CD8-positive, alpha-beta memory T cell (primary cell): Measurements from ENCODE around the gene SNX6. TPM values are rescaled to one million over a fixed set of nuclear protein-coding genes. Genes with fewer than 3 reads are reported as not detected.

Source experiments
- CTCF ChIA-PET: fragments of 350-600 bp; sonication (Branson Sonifier 250); formaldehyde crosslinking; loops from one replicate; lab custom pipeline; 2021; ENCODE audit warnings: antibody characterized with exemption; lab: Charles Lee
- POLR2A ChIA-PET: fragments of 350-600 bp; sonication (Branson Sonifier 250); formaldehyde crosslinking; loops from one replicate; lab custom pipeline; 2021; ENCODE audit warnings: antibody characterized with exemption; lab: Charles Lee
- DNase-seq, 5 donors: peaks; one replicate each; pipeline versions ENCODE4 v3.0.0 to v3.0.0-alpha.2; 2020 to 2022; ENCODE audit warnings: mixed read lengths in 1 of 5
- H3K27ac ChIP-seq: one replicate; pipeline ENCODE4 v1.7.0; 2013; ENCODE audit warnings: low read depth, mild to moderate bottlenecking, low read length, moderate library complexity
- H3K27me3 ChIP-seq: 2 replicates; pipeline ENCODE4 v1.7.0; 2013; ENCODE audit warnings: low read length, mild to moderate bottlenecking; ENCODE audit not compliant: insufficient read depth, poor library complexity, severe bottlenecking
- H3K36me3 ChIP-seq: 2 replicates; pipeline ENCODE4 v1.7.0; 2013; ENCODE audit warnings: mild to moderate bottlenecking, low read length, moderate library complexity; ENCODE audit not compliant: insufficient read depth
- H3K4me1 ChIP-seq: 2 replicates; pipeline ENCODE4 v1.7.0; 2013; ENCODE audit warnings: mild to moderate bottlenecking, low read length, moderate library complexity; ENCODE audit not compliant: insufficient read depth
- H3K4me3 ChIP-seq: 2 replicates; pipeline ENCODE4 v1.7.0; 2013; ENCODE audit warnings: mild to moderate bottlenecking, low read length
- H3K9me3 ChIP-seq: 2 replicates; pipeline ENCODE4 v1.7.0; 2013; ENCODE audit warnings: mild to moderate bottlenecking, low read length
- H3K27ac Mint-ChIP-seq, 8 donors: one replicate each; pipeline ENCODE4 v1.8.0; 2020 to 2021; ENCODE audit warnings: mixed read lengths in 8 of 8, mild to moderate bottlenecking in 6 of 8, inconsistent platforms in 3 of 8, moderate library complexity in 3 of 8
- H3K27me3 Mint-ChIP-seq, 2 donors: one replicate each; pipeline ENCODE4 v1.8.0; 2020 to 2021; ENCODE audit warnings: mixed read lengths in 2 of 2, mild to moderate bottlenecking in 1 of 2, moderate library complexity in 1 of 2
- H3K36me3 Mint-ChIP-seq, 3 donors: one replicate each; pipeline ENCODE4 v1.8.0; 2020 to 2021; ENCODE audit warnings: mixed read lengths in 3 of 3, inconsistent platforms in 1 of 3, mild to moderate bottlenecking in 1 of 3
- H3K4me1 Mint-ChIP-seq, 3 donors: one replicate each; pipeline ENCODE4 v1.8.0; 2020 to 2021; ENCODE audit warnings: mixed read lengths in 3 of 3, inconsistent platforms in 1 of 3, mild to moderate bottlenecking in 1 of 3
- H3K4me3 Mint-ChIP-seq, 7 donors: one replicate each; pipeline ENCODE4 v1.8.0; 2020 to 2021; ENCODE audit warnings: mixed read lengths in 7 of 7, mild to moderate bottlenecking in 6 of 7, moderate library complexity in 4 of 7, inconsistent platforms in 2 of 7
- H3K9me3 Mint-ChIP-seq, 5 donors: one replicate each; pipeline ENCODE4 v1.8.0; 2020 to 2022; ENCODE audit warnings: mixed read lengths in 5 of 5, mild to moderate bottlenecking in 3 of 5, moderate library complexity in 2 of 5, inconsistent platforms in 1 of 5
- polyA plus RNA-seq: library from polyadenylated mRNA; unstranded; fragments of 300-500 nt; fragmentation: Illumina TruSeq; gene quantifications from one replicate; pipeline ENCODE4 v1.2.3, GENCODE V29; 2021
- total RNA-seq, 2 experiments: library from RNA; stranded (reverse); gene quantifications; one replicate each; pipeline ENCODE4 v1.2.3, GENCODE V29; 2021

Gene SNX6
- 10 to 100 TPM; 63.4 to 67.1 TPM for total RNA-seq
- 128 TPM for polyA plus RNA-seq

- Mint-ChIP-seq H3K9me3 (peaks cover 0 to 3% (median 0%) of the 10 kb centered on the region in 5 donors), H3K36me3 (peaks cover 0 to 23% (median 3%) of the 10 kb centered on the region in 3 donors), H3K4me3 (peak within 1 kb of the TSS; percentile 90 to 99 (median 98)), H3K27ac (peak within 1 kb of the TSS; percentile 78 to 98 (median 96)), H3K4me1 (peaks cover 21 to 40% (median 38%) of the 10 kb centered on the region in 3 donors), H3K27me3 (peaks cover 4 to 10% of the 10 kb centered on the region in 2 donors)
- Histone ChIP-seq H3K4me1 (peaks cover 20% of the 10 kb centered on the region), H3K4me3 (peak within 1 kb of the TSS; percentile 87), H3K27ac (peak within 1 kb of the TSS; percentile 95), H3K9me3 (no peaks in the 10 kb centered on the region), H3K27me3 (no peaks in the 10 kb centered on the region), H3K36me3 (no peaks in the 10 kb centered on the region)
- CTCF ChIA-PET: no interaction called here
- POLR2A ChIA-PET: interaction anchor here (0.6 to 0.8 kb wide), 3 partner anchors 17 to 94 kb away, joined by 3 to 5 read pairs (median 3); no protein-coding TSS in a partner anchor
- peak; percentile 80 to 91 (median 82) for DNase-seq
These were observed at the start of gene SNX6 for GRCh38 chr14:34629657-34630529. Gene SNX6, minus strand, starts transcription at chr14:34630148. Its CDS starts 32 bp downstream, at chr14:34630116.

- CTCF ChIA-PET: no interaction called here
These were observed 48.8 kb upstream of the SNX6 start for GRCh38 chr14:34678735-34679134.

GRCh38 chr14:34678306-34678705 is 48.4 kb upstream of the SNX6 start:
- Histone ChIP-seq H3K36me3 (no peaks in the 10 kb centered on the region), H3K27ac (no peak overlapping the region), H3K9me3 (no peaks in the 10 kb centered on the region), H3K4me1 (no peaks in the 10 kb centered on the region), H3K4me3 (no peak overlapping the region), H3K27me3 (no peaks in the 10 kb centered on the region)
- no peaks in the 10 kb centered on the region for H3K4me1 Mint-ChIP-seq
- no peaks in the 10 kb centered on the region for H3K36me3 Mint-ChIP-seq
- H3K27ac Mint-ChIP-seq: no peak overlapping the region
- no peak overlapping the region for H3K4me3 Mint-ChIP-seq
- peaks cover 0 to 2% of the 10 kb centered on the region in 2 donors for H3K27me3 Mint-ChIP-seq
- no peaks in the 10 kb centered on the region for H3K9me3 Mint-ChIP-seq
- DNase-seq: no peak
- CTCF ChIA-PET: no interaction called here
- POLR2A ChIA-PET: no interaction called here

More at GRCh38 chr14:34678735-34679134, 48.8 kb upstream of the SNX6 start:
- Histone ChIP-seq H3K27ac (no peak overlapping the region), H3K9me3 (no peaks in the 10 kb centered on the region), H3K36me3 (no peaks in the 10 kb centered on the region), H3K27me3 (no peaks in the 10 kb centered on the region), H3K4me1 (no peaks in the 10 kb centered on the region), H3K4me3 (no peak overlapping the region)
- no peak for DNase-seq
- H3K4me1 Mint-ChIP-seq: no peaks in the 10 kb centered on the region
- peaks cover 0 to 3% of the 10 kb centered on the region in 2 donors for H3K27me3 Mint-ChIP-seq
- H3K36me3 Mint-ChIP-seq: no peaks in the 10 kb centered on the region
- H3K27ac Mint-ChIP-seq: no peak overlapping the region
- no peaks in the 10 kb centered on the region for H3K9me3 Mint-ChIP-seq
- POLR2A ChIA-PET: no interaction called here
- no peak overlapping the region for H3K4me3 Mint-ChIP-seq

DNA sequence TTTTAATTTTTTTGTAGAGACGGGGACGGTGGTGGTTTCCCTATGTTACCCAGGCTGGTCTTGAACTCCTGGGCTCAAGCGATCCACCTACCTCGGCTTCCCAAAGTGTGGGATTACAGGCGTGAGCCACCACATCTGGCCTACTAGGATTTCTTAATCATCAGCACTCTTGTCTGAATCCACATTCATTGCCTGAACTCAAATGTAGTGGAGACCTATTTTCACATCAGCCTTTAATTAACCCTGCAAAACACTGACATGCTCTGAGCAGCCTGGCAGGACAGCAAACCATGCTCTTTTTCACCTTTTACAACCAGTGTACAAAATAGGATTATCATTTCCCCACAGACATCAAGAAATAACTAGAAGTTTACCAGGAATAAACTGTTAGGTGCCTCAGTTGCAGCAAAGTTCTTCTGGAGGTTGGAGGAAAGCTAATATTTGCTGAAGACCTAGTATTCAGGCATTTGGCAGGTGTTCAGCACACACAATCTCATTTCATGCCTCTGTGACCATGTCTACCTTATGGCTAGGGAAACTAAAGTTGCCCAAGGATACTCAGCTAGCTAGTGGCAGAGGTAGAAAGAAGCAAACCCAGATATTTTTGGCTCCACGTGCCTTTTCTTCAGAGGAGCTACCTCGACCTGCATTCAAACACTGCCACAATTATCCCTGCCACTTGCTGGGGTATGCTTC is 46.7 kb upstream of the SNX6 start:
- ChIA-PET CTCF (interaction anchor here (2.1 kb wide), 1 partner anchor 46 kb away, joined by 7 read pairs; no protein-coding TSS in a partner anchor), POLR2A (interaction anchor here (0.6 kb wide), 1 partner anchor 50 kb away, joined by 6 read pairs; no protein-coding TSS in a partner anchor)
- H3K27me3 ChIP-seq: no peaks in the 10 kb centered on the region

DNA sequence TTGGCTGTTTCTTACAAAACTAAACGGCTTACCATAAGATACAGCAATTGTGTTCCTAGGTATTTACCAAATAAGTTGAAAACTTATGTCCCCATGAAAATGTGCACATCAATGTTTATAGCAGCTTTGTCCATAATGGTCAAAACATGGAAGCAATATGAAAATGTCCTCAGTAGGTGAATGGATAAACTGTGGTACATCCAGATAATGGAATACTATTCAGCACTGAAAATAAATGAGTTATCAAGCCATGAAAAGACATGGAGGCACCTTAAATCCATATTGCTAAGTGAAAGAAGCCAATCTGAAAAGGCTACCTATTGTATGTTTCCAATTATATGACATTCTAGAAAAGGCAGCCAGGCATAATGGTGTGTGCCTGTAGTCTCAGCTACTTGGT is 43.8 kb upstream of the SNX6 start:
- no peak overlapping the region for H3K4me3 Mint-ChIP-seq
- H3K27ac Mint-ChIP-seq: no peak overlapping the region
- DNase-seq: no peak
- Histone ChIP-seq H3K4me1 (no peaks in the 10 kb centered on the region), H3K9me3 (no peaks in the 10 kb centered on the region), H3K4me3 (no peak overlapping the region), H3K27me3 (no peaks in the 10 kb centered on the region), H3K36me3 (no peaks in the 10 kb centered on the region), H3K27ac (no peak overlapping the region)
- H3K9me3 Mint-ChIP-seq: no peaks in the 10 kb centered on the region
- peaks cover 0 to 3% of the 10 kb centered on the region in 2 donors for H3K27me3 Mint-ChIP-seq
- no peaks in the 10 kb centered on the region for H3K4me1 Mint-ChIP-seq
- no peaks in the 10 kb centered on the region for H3K36me3 Mint-ChIP-seq
- ChIA-PET POLR2A (no interaction called here), CTCF (interaction anchor here (0.9 to 4.9 kb wide), 8 partner anchors 15 to 743 kb away, joined by 3 to 52 read pairs (median 5); no protein-coding TSS in a partner anchor)

More for the DNA sequence above, 46.7 kb upstream of the SNX6 start:
- H3K4me3 ChIP-seq: no peak overlapping the region
- H3K4me1 ChIP-seq: no peaks in the 10 kb centered on the region
- no peak for DNase-seq
- H3K36me3 ChIP-seq: no peaks in the 10 kb centered on the region
- Mint-ChIP-seq H3K4me3 (no peak overlapping the region), H3K9me3 (no peaks in the 10 kb centered on the region), H3K4me1 (no peaks in the 10 kb centered on the region), H3K36me3 (no peaks in the 10 kb centered on the region), H3K27me3 (peaks cover 0 to 2% of the 10 kb centered on the region in 2 donors), H3K27ac (no peak overlapping the region)
- H3K27ac ChIP-seq: no peak overlapping the region
- H3K9me3 ChIP-seq: no peaks in the 10 kb centered on the region

DNA sequence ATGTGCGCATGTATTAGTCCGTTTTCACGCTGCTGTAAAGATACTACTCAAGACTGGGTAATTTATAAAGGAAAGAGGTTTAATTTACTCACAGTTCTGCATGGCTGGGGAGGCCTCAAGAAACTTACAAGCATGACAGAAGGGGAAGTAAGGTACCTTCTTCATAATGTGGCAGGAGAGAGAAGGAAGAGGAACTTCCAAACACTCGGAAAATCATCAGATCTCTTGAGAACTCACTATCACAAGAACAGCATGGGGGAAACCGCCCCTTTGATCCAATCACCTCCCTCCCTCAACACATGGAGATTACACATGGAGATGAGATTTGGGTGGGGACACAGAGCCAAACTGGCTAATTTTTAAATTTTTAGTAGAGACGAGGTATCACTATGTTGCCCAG is 41.8 kb upstream of the SNX6 start:
- Histone ChIP-seq H3K27ac (no peak overlapping the region), H3K9me3 (no peaks in the 10 kb centered on the region), H3K27me3 (no peaks in the 10 kb centered on the region), H3K4me1 (no peaks in the 10 kb centered on the region), H3K36me3 (no peaks in the 10 kb centered on the region), H3K4me3 (no peak overlapping the region)
- Mint-ChIP-seq H3K4me3 (no peak overlapping the region), H3K4me1 (no peaks in the 10 kb centered on the region), H3K27me3 (peaks cover 0 to 3% of the 10 kb centered on the region in 2 donors), H3K27ac (no peak overlapping the region), H3K9me3 (no peaks in the 10 kb centered on the region), H3K36me3 (no peaks in the 10 kb centered on the region)
- CTCF ChIA-PET: interaction anchor here (1.0 to 4.9 kb wide), 7 partner anchors 37 to 77 kb away, joined by 3 to 52 read pairs (median 4); no protein-coding TSS in a partner anchor
- DNase-seq: no peak
- POLR2A ChIA-PET: no interaction called here

DNA sequence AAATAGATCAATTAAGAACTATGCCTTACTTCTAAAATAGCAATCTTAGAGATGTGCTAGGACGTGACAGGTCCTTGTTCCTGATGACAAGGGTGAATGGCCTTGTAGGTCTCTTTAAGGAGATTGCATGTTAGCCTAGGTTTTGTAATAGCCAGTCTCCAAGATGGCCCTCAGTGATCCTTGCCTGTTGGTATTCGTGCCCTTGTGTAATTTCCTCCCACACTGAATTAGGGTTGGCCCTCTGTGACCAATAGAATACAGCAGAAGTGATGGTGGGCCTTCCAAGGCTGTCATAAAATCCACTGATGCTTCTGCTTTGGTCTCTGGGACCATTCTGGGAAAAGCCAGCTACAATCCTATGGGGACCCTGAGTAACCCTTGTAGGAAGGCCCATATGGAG is 38.2 kb upstream of the SNX6 start:
- Histone ChIP-seq H3K36me3 (no peaks in the 10 kb centered on the region), H3K9me3 (no peaks in the 10 kb centered on the region), H3K27ac (no peak overlapping the region), H3K4me1 (peaks cover 12% of the 10 kb centered on the region), H3K4me3 (no peak overlapping the region), H3K27me3 (no peaks in the 10 kb centered on the region)
- Mint-ChIP-seq H3K4me1 (peaks cover 7 to 11% (median 10%) of the 10 kb centered on the region in 3 donors), H3K4me3 (no peak overlapping the region), H3K9me3 (peaks cover 0 to 3% (median 3%) of the 10 kb centered on the region in 5 donors), H3K36me3 (no peaks in the 10 kb centered on the region), H3K27me3 (peaks cover 0 to 1% of the 10 kb centered on the region in 2 donors), H3K27ac (no peak overlapping the region)
- ChIA-PET CTCF (interaction anchor here (0.6 kb wide), 1 partner anchor 746 kb away, joined by 3 read pairs; no protein-coding TSS in a partner anchor), POLR2A (no interaction called here)
- no peak for DNase-seq
